Measurements from ENCODE around the gene NMNAT3.

- TF ChIP-seq CTCF (IDR thresholded peaks at IDR 0.05), result no peak
- no peak for TF ChIP-seq POLR2A (IDR thresholded peaks at IDR 0.05)
Observed at GRCh38 chr3:139627759-139628158, 50.0 kb downstream of the NMNAT3 start.

Data from breast epithelium (tissue), 3 donors.